NCI-H1105 treated with DMSO at 0.1 percent for 48 hours (cell line): ENCODE data around the gene KMT2D.
A peak's percentile ranks its signal among the peaks of the same experiment; 100 is the strongest.

Experiments
- DNase-seq: peaks from one replicate; lab custom pipeline; 2025; lab: John Stamatoyannopoulos, UW

Gene KMT2D

GRCh38 chr12:49018261-49019119 lies 42.1 kb downstream of the KMT2D start, which contains the start of gene PRKAG1:
TSS of gene PRKAG1 (minus strand) at chr12:49018776. CDS start at chr12:49018740, 36 bp downstream.
- peak; percentile 81 for DNase-seq

- DNase-seq: no peak
Observed at GRCh38 chr12:49017891-49018260, 42.7 kb downstream of the KMT2D start.

GRCh38 chr12:49015196-49015595 lies 45.4 kb downstream of the KMT2D start:
- DNase-seq: no peak

GRCh38 chr12:49014547-49014946 lies 46.0 kb downstream of the KMT2D start:
- DNase-seq: no peak

GRCh38 chr12:49013428-49013827 lies 47.2 kb downstream of the KMT2D start:
- DNase-seq: no peak

- no peak for DNase-seq
Observed at GRCh38 chr12:49012739-49013138, 47.9 kb downstream of the KMT2D start.
